K562 (cell line): ENCODE measurements around the gene BSPRY. TPM values are rescaled to one million over a fixed set of nuclear protein-coding genes. Genes with fewer than 3 reads are reported as not detected.

Source experiments
- DLX4 ChIP-seq: fragments of 250-450 bp; sonication (Bioruptor Pico); IDR thresholded peaks from 2 replicates; pipeline ENCODE4 v1.6.1; 2021; ENCODE audit warnings: mild to moderate bottlenecking
- E2F4 ChIP-seq: sonication (generic); formaldehyde crosslinking; IDR thresholded peaks from 2 replicates; pipeline ENCODE4 v1.8.0; 2022; ENCODE audit warnings: mild to moderate bottlenecking, low read depth, missing genetic modification reagents
- ELK3 ChIP-seq: fragments of 450-650 bp; formaldehyde crosslinking; IDR thresholded peaks from 2 replicates; pipeline ENCODE4 v1.4.0; 2020; ENCODE audit warnings: mild to moderate bottlenecking
- EWSR1 ChIP-seq: fragments of 450-650 bp; IDR thresholded peaks from 2 replicates; pipeline ENCODE4 v1.6.1; 2018; ENCODE audit warnings: borderline replicate concordance, mild to moderate bottlenecking, low read depth, moderate library complexity; ENCODE audit not compliant: partially characterized antibody
- HNRNPK ChIP-seq: fragments of 200-400 bp; formaldehyde crosslinking; IDR thresholded peaks from one replicate; pipeline ENCODE4 v1.6.1; 2018; ENCODE audit warnings: mild to moderate bottlenecking, low read depth, low read length; ENCODE audit not compliant: poor library complexity, severe bottlenecking
- IRF1 ChIP-seq: sonication (generic); formaldehyde crosslinking; IDR thresholded peaks from 2 replicates; pipeline ENCODE4 v1.8.0; 2022; ENCODE audit warnings: missing genetic modification reagents, mild to moderate bottlenecking, borderline replicate concordance
- JUN ChIP-seq, 2 experiments: sonication (generic) in 1 of 2; formaldehyde crosslinking in 1 of 2; IDR thresholded peaks; 2 replicates each; pipeline versions ENCODE4 v1.6.1 to v1.8.0; 2012 to 2022; ENCODE audit warnings: borderline replicate concordance in 2 of 2, mild to moderate bottlenecking in 2 of 2, improper control_type of control experiment in 1 of 2, low read depth in 1 of 2, low read length in 1 of 2, missing genetic modification reagents in 1 of 2
- MEF2A ChIP-seq: IDR thresholded peaks from 2 replicates; pipeline ENCODE4 v1.6.1; 2011; ENCODE audit warnings: low read depth, mild to moderate bottlenecking, low read length, moderate library complexity; ENCODE audit not compliant: control insufficient read depth
- NCOA1 ChIP-seq: fragments of 450-650 bp; IDR thresholded peaks from 2 replicates; pipeline ENCODE4 v1.6.1; 2016; ENCODE audit warnings: low read depth
- NCOR1 ChIP-seq: fragments of 450-650 bp; IDR thresholded peaks from 2 replicates; pipeline ENCODE4 v1.6.1; 2016; ENCODE audit warnings: mild to moderate bottlenecking, moderate library complexity
- NEUROD1 ChIP-seq: fragments of 150-350 bp; IDR thresholded peaks from 2 replicates; pipeline ENCODE4 v1.6.1; 2014; ENCODE audit warnings: borderline replicate concordance, low read length, low read depth; ENCODE audit not compliant: partially characterized antibody
- NFATC3 ChIP-seq: fragments of 450-650 bp; IDR thresholded peaks from 2 replicates; pipeline ENCODE4 v1.6.1; 2017; ENCODE audit warnings: mild to moderate bottlenecking
- PHF8 ChIP-seq: fragments of 200-600 bp; sonication (generic); IDR thresholded peaks from 2 replicates; pipeline ENCODE4 v1.6.1; 2012; ENCODE audit warnings: mixed run types, mild to moderate bottlenecking, inconsistent platforms, low read length, moderate library complexity, borderline replicate concordance
- PKNOX1 ChIP-seq: fragments of 450-650 bp; IDR thresholded peaks from 2 replicates; pipeline ENCODE4 v1.6.1; 2016
- SRSF7 ChIP-seq: fragments of 200-400 bp; formaldehyde crosslinking; optimal IDR thresholded peaks from 2 replicates; pipeline ENCODE3; 2017; ENCODE audit warnings: mild to moderate bottlenecking, low read depth, low read length
- TCF7 ChIP-seq: sonication (generic); IDR thresholded peaks from 2 replicates; pipeline ENCODE4 v1.6.1; 2016; ENCODE audit warnings: antibody characterized with exemption, borderline replicate concordance
- ZNF12 ChIP-seq: sonication (generic); formaldehyde crosslinking; IDR thresholded peaks from 2 replicates; pipeline ENCODE4 v1.4.0; 2020; ENCODE audit warnings: mild to moderate bottlenecking, missing genetic modification reagents
- ZNF124 ChIP-seq: sonication (generic); formaldehyde crosslinking; IDR thresholded peaks from 2 replicates; pipeline ENCODE4 v1.8.1; 2022; ENCODE audit warnings: missing genetic modification reagents
- ZNF184 ChIP-seq: sonication (generic); formaldehyde crosslinking; IDR thresholded peaks from 2 replicates; pipeline ENCODE4 v1.5.0; 2020; ENCODE audit warnings: missing genetic modification reagents
- ZNF280A ChIP-seq: fragments of 450-650 bp; IDR thresholded peaks from 2 replicates; pipeline ENCODE4 v1.6.1; 2018; ENCODE audit warnings: mild to moderate bottlenecking, low read depth; ENCODE audit not compliant: partially characterized antibody
- ZNF3 ChIP-seq: fragments of 250-450 bp; sonication (Bioruptor Pico); IDR thresholded peaks from 2 replicates; pipeline ENCODE4 v1.5.0; 2021; ENCODE audit warnings: mild to moderate bottlenecking, moderate library complexity
- polyA plus RNA-seq, 8 experiments: library from polyadenylated mRNA; depleted of rRNA in 4 of 8; stranded (reverse) in 5 of 8; unstranded in 3 of 8; fragments of >200 nt; fragmentation: Nextera tagmentation in 2 of 8; fragmentation: Illumina TruSeq in 1 of 8; extraction: Ambion mirVana in 2 of 8; extraction: Trizol in 1 of 8; gene quantifications; 2 replicates each; pipeline versions ENCODE4 v1.2.1 to v1.2.3, GENCODE V29; 2011 to 2014; ENCODE audit warnings: inconsistent platforms in 1 of 8, missing spikeins in 1 of 8
- total RNA-seq, 7 experiments: library from RNA; depleted of rRNA in 6 of 7; stranded (reverse); fragments of >200 nt in 6 of 7; fragmentation: Illumina TruSeq in 2 of 7; extraction: Trizol in 2 of 7; gene quantifications; 2 replicates each; pipeline versions ENCODE4 v1.2.1 to v1.2.3, GENCODE V29; 2011 to 2021; ENCODE audit warnings: low replicate concordance in 1 of 7

BSPRY gene
- total and polyA plus RNA-seq, 9 of the 15 experiments (the other 6 are each of a cell fraction or from before 2014, with no cell fraction given): 0.07 to 0.67 (median 0.18) TPM

GRCh38 chr9:113401027-113401792 is 51.9 kb downstream of the BSPRY start, which contains the start of gene ALAD (continued):
- no peak for TF ChIP-seq ZNF280A
- no peak for TF ChIP-seq MEF2A
- no peak for TF ChIP-seq DLX4
- TF ChIP-seq NCOR1: no peak
- TF ChIP-seq ZNF3 (CRISPR knock-in tag): no peak
- TF ChIP-seq NCOA1: no peak
- TF ChIP-seq SRSF7: no peak
- peak; percentile 33; the same call in 1 of the 2 replicates for TF ChIP-seq JUN (IDR thresholded peaks at IDR 0.05; ENCODE audit: borderline replicate concordance, low read depth, low read length)
- no peak for TF ChIP-seq JUN (CRISPR knock-in tag; IDR thresholded peaks at IDR 0.05; ENCODE audit: borderline replicate concordance)
- no peak for TF ChIP-seq ZNF184 (CRISPR knock-in tag)
- TF ChIP-seq PHF8: peak; percentile 83; the same call in 1 of the 2 replicates
- no peak for TF ChIP-seq IRF1
- TF ChIP-seq ELK3 (CRISPR knock-in tag): no peak
- TF ChIP-seq E2F4 (CRISPR knock-in tag): no peak
- no peak for TF ChIP-seq ZNF12
- TF ChIP-seq TCF7: no peak
- no peak for TF ChIP-seq NEUROD1
- TF ChIP-seq NFATC3: no peak
- TF ChIP-seq HNRNPK: no peak
- TF ChIP-seq EWSR1: no peak
- no peak for TF ChIP-seq ZNF124 (CRISPR knock-in tag)
- peak; percentile 59 for TF ChIP-seq PKNOX1
